NCI-H748 treated with DMSO at 0.1 percent for 48 hours (cell line): ENCODE results near the gene TTLL8.
"Not testable (repeated sequence)": the region's sequence is repeated elsewhere in the genome, so short reads cannot be mapped to it uniquely, and the experiment has no call there.

Experiments
- DNase-seq: peaks from one replicate; lab custom pipeline; 2025; lab: John Stamatoyannopoulos, UW

Gene TTLL8

DNA sequence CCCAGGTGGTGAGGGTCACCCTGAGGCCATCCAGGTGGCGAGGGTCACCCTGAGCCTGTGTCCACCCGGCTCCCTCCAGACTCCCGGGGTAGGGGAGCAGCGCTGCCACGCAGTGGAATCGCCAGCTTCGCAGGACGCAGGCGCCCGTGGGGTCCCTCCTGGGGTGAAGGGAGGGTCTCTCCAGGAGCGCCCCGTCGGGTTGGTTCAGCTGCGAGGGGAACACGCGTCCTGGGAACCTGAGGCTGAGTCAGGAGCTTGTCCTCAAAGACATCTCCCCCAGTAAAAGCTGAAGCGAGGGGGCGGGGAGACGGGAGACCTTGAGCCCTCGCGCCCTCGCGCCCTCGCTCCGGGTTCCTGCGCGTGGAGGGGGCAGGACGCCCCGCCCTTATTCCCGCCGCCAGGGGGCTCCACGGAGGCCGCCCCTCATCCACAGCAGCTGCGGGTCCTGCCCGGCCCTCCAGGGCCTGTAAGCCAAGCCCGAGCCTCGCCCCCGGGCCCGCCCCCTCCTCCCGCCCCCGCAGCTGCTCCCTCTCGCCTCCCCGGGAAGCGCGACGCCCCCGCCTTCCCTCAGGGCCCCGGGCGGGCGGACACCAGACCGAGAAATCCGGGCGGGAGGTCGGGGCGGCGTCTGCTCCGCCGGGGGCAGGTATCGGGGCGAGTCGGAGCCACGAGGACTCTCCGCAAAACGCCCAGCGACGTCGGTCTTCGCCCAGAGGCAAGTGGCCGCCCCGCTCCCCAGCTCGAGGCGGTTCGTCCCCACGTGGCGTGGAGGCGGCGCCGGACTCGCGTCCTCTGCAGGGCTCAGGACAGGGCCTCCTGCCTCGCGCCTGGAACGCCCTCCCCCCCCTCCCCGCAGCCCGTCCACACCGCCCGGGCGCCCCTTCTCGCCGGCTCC, 74.7 kb downstream of the TTLL8 start:
- DNase-seq = no peak

DNA sequence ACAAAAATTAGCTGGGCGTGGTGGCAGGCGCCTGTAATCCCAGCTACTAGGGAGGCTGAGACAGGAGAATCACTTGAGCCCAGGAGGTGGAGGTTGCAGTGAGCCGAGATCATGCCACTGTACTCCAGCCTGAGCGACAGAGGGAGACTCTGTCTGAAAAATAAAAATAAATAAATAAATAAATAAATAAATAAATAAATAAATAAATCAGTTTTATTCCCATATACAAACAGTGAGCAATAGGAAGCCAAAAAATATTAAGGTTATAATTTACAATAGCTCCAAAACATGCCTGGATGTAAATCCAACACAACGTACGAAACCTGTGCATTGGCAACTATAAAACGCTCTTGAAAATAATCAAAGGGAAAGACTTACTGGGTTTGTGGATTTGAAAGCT, 76.3 kb downstream of the TTLL8 start:
- not testable (repeated sequence) for DNase-seq

DNA sequence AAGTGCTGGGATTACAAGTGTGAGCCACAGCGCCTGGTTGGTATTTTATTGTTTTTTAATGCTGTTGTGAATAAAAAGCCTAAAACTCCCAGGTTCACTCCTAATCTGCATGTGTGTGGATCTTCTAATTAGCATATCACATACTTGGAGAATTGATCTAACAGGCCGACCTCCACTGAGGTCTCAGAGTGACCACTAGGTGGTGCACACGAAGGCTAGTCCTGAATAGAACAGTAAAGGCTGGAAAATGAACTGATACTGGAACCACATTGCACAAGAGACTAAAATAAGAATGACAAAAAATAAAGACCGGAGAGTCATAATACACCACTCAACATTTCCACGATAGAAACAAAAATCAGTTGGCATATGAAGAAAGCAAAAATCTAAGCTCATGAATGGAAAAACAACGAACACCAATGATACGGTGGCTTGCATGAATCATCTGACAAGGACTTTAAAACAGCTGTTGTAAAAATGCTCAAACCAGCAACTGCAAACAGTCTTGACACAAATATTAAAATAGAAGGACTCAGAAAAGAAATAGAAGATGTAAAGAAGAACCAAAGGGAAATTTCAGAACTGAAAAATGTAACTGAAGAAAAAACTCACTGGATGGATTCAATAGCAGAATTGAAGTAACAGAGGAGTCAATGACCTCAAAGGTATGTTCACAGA, 78.4 kb downstream of the TTLL8 start:
- no peak for DNase-seq

DNA sequence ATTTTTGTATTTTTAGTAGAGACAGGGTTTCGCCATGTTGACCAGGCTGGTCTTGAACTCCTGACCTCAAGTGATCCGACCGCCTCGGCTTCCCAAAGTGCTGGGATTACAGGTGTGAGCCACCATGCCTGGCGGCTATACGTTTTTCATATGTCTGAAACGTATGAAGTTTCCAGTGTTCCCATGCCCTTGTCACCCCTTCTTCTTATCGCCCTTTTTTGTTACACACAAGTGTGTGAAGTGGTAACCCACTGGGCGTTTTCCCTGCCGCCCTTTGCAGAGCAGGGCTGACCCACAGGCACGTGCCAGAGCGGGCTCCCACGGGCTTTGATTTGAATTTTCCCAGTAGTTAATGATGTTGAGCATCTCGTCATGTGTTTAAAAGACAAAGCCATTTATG, 80.5 kb downstream of the TTLL8 start:
- no peak for DNase-seq

DNA sequence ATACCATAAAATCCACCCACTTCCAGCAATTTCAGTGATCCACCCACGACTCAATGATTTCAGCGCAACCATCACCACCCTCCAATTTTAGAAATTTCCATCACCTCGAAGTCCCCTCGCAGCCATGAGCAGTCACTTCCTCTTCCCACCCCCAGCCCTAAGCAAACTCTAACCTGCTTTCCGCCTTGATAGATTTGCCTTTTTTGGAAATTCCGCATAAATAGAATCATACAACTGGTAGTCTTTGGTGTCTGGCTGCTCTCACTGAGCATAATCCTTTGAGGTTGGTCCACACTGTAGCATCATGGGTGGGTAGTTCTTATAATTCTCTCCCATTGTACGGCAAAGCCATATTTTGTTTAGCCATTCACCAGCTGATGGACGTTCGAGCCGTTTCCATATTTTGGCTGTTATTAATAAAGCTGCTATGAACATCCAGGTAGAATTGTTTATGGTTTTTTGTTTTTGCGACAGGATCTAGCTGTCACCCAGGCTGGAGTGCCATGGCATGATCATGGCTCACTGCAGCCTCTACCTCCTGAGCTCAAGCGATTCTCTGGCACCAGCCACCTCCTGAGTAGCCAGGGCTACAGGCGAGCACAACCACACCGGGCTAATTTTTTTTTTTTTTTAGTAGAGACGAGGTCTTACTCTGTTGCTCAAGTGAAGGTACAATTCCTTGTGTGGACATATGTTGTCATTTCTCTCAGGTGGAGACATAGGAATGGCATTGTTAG, 81.5 kb downstream of the TTLL8 start:
- DNase-seq = no peak

DNA sequence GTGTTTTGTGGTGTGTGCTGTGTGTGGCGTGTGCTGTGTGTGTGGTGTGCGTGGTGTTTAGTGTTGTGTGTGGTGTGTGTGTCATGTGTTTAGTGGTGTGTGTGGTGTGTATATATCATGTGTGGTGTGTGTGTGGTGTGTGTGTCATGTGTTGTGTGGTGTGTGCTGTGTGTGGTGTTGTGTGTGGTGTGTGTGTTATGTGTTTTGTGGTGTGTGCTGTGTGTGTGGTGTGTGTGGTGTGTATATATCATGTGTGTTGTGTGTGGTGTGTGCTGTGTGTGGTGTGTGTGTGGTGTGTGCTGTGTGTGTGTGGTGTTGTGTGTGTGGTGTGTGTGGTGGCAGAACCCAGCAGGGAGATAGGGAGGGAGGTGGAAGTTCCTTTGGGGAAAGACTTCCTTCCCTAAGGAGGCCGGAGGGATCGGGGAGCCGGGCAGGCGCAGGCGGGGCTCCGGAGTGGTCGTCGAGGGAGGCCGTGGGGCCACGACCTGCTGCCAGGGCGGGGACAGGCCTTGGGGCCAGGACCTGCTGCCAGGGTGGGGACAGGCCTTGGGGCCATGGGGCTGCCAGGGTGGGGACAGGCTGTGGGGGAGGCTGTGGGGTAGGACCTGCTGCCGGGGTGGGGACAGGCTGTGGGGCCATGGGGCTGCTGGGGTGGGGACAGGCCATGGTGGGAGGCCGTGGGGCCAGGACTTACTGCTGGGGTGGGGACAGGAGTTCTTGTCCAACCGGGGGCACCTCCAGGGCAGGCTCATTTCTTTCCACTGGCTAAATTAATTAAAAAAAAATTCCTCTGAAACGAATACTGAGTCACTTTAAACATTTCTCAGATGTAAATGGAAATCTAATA, 82.3 kb downstream of the TTLL8 start:
- DNase-seq = no peak

DNA sequence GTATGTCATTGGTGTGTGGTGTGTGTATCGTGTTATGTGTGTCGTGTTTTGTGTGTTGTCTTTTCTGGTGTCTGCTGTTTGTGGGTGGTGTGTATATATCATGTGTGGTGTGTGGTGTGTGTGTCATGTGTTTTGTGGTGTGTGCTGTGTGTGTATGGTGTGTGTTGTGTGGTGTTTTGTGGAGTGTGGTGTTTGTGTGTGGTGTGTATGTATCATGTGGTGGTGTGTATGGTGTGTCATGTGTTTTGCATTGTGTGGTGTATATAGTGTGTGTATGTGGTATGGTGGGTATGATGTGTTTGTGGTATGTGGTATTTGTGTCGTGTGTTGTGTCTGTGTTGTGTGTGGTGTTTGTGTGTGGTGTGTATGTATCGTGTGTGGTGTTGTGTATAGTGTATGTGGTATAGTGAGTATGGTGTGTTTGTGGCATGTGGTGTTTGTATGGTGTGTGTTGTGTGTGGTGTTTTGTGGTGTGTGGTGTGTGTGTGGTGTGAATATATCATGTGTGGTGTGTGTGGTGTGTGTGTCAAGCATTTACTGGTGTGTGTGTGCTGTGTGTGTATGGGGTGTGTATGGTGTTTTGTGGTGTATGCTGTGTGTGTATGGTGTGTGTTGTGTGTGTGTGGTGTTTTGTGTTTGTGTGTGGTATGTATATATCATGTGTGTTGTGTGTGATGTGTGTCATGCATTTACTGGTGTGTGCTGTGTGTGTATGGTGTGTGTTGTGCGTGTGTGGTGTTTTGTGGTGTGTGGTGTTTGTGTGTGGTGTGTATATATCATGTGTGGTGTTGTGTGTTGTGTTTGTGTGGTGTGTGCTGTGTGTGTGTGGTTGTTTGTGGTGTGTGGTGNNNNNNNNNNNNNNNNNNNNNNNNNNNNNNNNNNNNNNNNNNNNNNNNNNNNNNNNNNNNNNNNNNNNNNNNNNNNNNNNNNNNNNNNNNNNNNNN, 84.8 kb downstream of the TTLL8 start:
- no peak for DNase-seq

DNA sequence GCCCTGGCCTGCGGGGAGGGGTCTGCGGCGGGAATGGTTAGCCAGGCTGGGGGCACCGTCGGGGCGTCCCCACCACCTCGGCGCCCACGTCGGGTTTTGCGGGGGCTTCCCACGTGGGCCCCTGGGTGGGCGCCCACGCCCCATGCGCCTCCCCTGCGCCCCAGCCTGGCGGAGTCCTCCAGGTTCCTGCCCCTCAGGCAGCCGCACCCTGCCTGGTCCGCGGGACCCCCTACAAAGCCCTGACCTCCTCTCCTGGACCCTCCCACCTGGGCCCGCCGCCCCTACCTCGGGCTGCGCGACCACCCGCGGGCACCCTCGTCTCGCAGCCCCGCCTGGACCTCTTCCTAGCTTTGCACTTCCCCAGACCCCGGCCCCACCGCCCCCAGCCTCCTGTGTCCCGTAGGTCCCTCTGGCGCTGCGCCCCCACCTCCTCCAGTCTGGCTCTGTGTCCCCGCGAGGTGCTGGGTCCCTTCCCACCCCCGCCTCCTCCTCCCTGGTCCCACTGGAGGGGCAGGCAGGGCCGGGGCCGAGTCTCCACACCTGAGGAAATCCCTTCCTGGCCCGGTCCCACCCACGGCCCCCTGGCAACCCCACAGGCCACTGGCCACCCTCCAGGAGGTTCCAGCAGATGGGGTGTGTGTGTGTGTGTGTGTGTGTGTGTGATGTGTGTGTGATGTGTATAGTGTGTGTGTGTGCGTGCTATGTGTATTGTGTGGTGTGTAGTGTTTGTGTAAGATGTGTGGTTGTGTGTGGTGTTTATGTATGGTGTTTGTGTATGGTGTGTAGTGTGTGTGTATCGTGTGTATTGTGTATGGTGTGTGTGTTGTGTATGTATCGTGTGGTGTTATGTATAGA, 85.7 kb downstream of the TTLL8 start:
- no peak for DNase-seq

DNA sequence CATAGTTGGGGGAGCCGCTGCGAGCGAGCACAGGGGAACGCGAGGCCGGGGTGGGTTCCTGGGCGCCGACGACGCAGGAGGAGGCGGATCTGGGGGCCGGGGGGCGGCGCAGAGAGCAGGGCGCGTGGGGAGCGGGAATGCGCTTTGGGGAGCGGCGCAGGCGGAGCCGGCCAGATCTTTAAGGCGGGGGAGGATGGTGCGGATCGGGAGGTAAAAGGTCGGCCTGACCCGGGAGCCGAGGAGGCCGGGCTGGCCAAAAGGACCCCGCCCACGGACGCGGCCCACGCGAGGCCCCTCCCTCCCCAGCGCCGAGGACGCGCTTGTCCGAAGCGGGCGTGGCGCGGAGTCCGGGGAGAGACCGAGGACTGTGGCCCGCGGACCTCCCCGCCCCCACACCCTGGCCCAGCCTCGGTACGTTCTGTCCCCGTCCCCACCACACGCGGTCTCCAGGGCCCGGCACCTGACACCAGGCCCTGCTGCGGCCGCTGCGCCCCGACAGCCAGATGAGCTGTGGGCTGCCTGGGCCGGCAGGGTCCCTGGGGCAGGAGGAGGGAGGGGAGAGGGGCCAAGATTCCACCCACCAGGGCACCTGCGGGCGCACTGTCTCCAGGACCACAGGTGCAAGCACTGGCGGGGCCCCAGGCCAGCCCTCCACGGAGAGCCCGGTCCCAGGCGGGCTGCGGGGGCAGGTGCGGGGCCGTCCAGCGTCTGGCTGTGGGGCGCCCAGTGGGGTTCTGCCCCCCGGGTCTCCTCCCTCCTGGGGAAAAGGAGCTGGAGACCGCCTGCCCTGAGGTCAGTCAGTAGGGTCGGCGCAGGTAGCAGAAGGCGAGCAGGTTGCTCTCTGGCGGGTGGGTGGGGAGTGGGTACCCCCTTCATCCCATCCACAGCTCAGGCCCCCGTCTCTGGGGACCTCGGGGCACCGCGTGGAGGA, 86.6 kb downstream of the TTLL8 start:
- no peak for DNase-seq

DNA sequence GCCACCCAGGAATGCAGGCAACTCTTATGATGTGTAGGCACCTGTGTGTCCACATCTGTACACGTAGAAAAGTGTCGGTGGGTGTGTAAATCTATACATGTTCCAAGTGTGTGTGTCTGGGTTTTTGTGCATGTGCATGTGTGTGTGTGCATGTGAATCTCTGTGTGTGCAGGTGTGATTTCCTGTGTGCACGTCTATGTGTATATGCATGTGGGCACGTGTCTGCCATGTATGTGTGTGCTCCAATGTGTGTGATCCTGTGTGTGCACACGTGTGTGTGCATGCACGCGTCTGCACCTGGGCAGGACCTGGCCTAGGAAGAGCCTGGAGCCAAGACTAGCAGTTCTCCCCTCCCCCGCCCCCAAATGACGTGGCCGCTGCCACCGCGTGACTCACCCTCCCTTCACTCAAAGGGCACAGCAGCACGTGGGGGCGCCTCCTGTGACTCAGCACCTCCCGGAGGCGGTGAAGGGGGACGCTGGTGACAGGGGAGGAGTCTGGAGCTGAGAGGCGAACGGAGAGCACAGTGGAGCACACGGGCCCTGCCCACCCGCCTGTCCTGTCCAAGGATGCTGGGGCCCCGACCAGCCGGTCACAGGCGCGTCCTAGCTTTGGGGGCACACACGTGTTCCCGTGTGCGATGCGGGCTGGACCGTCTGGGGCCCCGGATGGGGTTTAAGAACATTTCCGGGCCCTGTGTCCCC, 87.4 kb downstream of the TTLL8 start:
- DNase-seq = peak; percentile 22

DNA sequence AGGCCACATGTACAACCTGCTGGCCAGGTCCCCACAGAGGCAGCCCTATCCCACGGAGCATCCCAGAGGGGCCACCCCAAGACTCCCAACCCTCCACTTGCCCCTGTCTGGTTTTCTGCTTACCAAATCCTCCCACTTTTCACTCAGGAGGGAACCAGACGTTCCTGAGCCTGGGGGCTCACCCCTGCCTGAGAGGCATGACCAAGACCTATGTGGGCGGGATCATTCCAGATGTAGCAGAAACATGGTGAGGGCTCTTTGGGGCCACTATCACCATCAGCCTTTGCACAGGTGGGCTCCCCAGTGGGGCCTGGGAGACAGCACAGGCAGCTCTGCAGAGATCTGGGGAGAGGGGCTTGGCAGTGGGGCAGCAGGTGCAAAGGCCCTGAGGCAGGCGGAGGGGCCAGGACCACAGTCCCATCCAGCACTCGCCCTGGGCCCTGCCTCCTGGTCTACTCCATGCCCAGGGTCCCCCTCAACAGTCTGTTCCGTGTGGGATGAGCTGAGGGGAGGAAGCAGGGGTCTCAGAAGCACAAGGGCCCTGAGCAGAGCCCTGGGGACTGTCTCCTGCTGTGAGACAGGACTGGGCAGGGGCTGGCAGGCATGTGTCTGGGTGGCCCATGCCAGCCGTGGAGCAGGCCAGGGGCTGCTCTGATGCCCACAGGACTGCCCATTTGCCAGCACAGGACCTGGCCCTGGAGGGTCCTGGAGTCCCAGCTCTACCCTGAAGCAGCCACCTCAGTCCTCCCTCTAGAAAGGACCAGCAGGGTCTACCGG, 88.2 kb downstream of the TTLL8 start:
- DNase-seq = no peak

DNA sequence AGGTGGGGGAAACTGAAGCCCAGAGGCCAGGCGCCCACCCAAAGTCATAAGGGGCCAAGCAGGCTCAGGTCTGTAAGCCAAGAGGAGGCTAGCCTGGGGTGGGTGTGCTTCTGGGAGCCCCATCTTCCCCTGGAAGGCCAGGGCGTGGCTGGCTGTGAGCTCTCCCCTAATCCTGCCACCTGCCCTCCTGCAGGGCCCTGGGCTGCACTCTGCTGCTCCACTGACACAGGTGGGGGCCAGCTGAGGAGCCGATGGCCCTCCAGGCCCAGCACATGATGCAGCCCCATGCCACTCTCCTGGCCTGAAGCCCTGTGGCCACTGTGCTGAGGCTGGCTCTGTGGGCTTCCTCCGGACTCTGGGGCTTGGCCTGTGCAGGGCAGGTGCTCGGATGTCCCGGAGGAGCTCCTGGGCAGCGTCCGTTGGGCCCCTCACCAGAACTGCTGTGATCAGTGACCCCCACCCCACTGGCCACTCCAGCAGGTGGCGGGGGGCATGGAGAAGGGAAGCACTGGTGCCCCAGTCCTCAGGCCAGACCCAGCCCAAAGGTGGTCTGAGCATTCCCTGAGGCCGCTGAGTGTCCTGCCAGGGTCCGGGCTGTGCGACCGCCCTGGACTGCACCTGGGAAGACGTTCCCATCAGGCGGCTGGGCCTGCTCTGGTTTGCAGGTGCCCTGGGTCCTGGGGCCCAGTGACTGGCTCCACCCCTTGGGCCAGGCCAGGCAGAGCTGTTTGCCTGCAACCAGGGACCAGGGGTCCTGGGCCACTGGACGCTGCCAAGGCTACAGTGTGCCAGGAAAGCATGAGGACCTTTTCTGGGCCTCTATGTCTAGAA, 89.1 kb downstream of the TTLL8 start:
- DNase-seq = no peak
